SJCRH30 (cell line): ENCODE data around the gene SLC15A4. TPM values are rescaled to one million over a fixed set of nuclear protein-coding genes. Genes with fewer than 3 reads are reported as not detected.
"Not testable (repeated sequence)": the region's sequence is repeated elsewhere in the genome, so short reads cannot be mapped to it uniquely, and the experiment has no call there.

Experiments used
- DNase-seq, 2 experiments: peaks; one replicate each; pipeline ENCODE4 v3.0.0-alpha.2; 2015 to 2020
- H3K27ac ChIP-seq: fragments of 250-450 bp; sonication (Bioruptor Pico); 2 replicates; pipeline ENCODE4 v1.5.1; 2020; ENCODE audit warnings: mild to moderate bottlenecking, moderate library complexity
- H3K27me3 ChIP-seq: fragments of 250-450 bp; sonication (Bioruptor Pico); 2 replicates; pipeline ENCODE4 v1.5.1; 2020; ENCODE audit warnings: mild to moderate bottlenecking, moderate library complexity
- H3K36me3 ChIP-seq: fragments of 250-450 bp; sonication (Bioruptor Pico); 2 replicates; pipeline ENCODE4 v1.5.1; 2020; ENCODE audit warnings: mild to moderate bottlenecking, moderate library complexity
- H3K4me1 ChIP-seq: fragments of 250-450 bp; sonication (Bioruptor Pico); 2 replicates; pipeline ENCODE4 v1.5.1; 2020; ENCODE audit warnings: mild to moderate bottlenecking, moderate library complexity
- H3K4me3 ChIP-seq: fragments of 250-450 bp; sonication (Bioruptor Pico); 2 replicates; pipeline ENCODE4 v1.5.1; 2020; ENCODE audit warnings: mild to moderate bottlenecking, moderate library complexity
- H3K9me3 ChIP-seq: fragments of 250-450 bp; sonication (Bioruptor Pico); replicated peaks from 2 replicates; pipeline ENCODE4 v1.5.1; 2020; ENCODE audit warnings: mild to moderate bottlenecking, moderate library complexity
- total RNA-seq: library from RNA; depleted of rRNA; stranded (reverse); fragments of >200 nt; shearing (Covaris generic); gene quantifications from 2 replicates; pipeline ENCODE4 v1.2.3, GENCODE V29; 2014

SLC15A4 gene
- total RNA-seq, 1 experiment from 2014 or later: 20.6 TPM

GRCh38 chr12:128811806-128812205 lies 12.0 kb downstream of the SLC15A4 start:
- Histone ChIP-seq H3K36me3 (peaks cover 16% of the 10 kb centered on the region; the same call in 1 of the 2 replicates), H3K4me3 (no peak overlapping the region), H3K27ac (no peak overlapping the region), H3K9me3 (no peaks in the 10 kb centered on the region), H3K27me3 (no peaks in the 10 kb centered on the region), H3K4me1 (no peaks in the 10 kb centered on the region)
- no peak for DNase-seq

- Histone ChIP-seq H3K9me3 (no peaks in the 10 kb centered on the region), H3K4me1 (no peaks in the 10 kb centered on the region), H3K4me3 (no peak overlapping the region), H3K36me3 (peaks cover 16% of the 10 kb centered on the region; the same call in 1 of the 2 replicates), H3K27ac (no peak overlapping the region), H3K27me3 (no peaks in the 10 kb centered on the region)
- no peak for DNase-seq
Observed at GRCh38 chr12:128810182-128811127, 13.3 kb downstream of the SLC15A4 start.

- DNase-seq: no peak
- no peak overlapping the region for H3K4me3 ChIP-seq
- no peaks in the 10 kb centered on the region for H3K27me3 ChIP-seq
- H3K27ac ChIP-seq: no peak overlapping the region
- H3K36me3 ChIP-seq: peaks cover 20% of the 10 kb centered on the region; the same call in 1 of the 2 replicates
- no peaks in the 10 kb centered on the region for H3K9me3 ChIP-seq
- H3K4me1 ChIP-seq: no peaks in the 10 kb centered on the region
Observed at GRCh38 chr12:128808651-128809050, 15.1 kb downstream of the SLC15A4 start.

- H3K27me3 ChIP-seq: no peaks in the 10 kb centered on the region
- H3K36me3 ChIP-seq: peaks cover 15% of the 10 kb centered on the region; the same call in 1 of the 2 replicates
- H3K4me1 ChIP-seq: no peaks in the 10 kb centered on the region
- H3K4me3 ChIP-seq: no peak overlapping the region
- DNase-seq: no peak
- H3K9me3 ChIP-seq: no peaks in the 10 kb centered on the region
- H3K27ac ChIP-seq: no peak overlapping the region
Observed at GRCh38 chr12:128807161-128807724, 16.5 kb downstream of the SLC15A4 start.

GRCh38 chr12:128806573-128806972 lies 17.2 kb downstream of the SLC15A4 start:
- Histone ChIP-seq H3K36me3 (peaks cover 15% of the 10 kb centered on the region; the same call in 1 of the 2 replicates), H3K27me3 (no peaks in the 10 kb centered on the region), H3K27ac (no peak overlapping the region), H3K4me1 (no peaks in the 10 kb centered on the region), H3K4me3 (no peak overlapping the region), H3K9me3 (no peaks in the 10 kb centered on the region)
- DNase-seq: no peak

- H3K27ac ChIP-seq, H3K4me3 ChIP-seq, H3K27me3 ChIP-seq, DNase-seq, H3K9me3 ChIP-seq, H3K4me1 ChIP-seq: not testable (repeated sequence)
- peaks cover 18% of the 10 kb centered on the region; the same call in 1 of the 2 replicates for H3K36me3 ChIP-seq
Observed at GRCh38 chr12:128805406-128805805, 18.4 kb downstream of the SLC15A4 start.

GRCh38 chr12:128804762-128805161 lies 19.0 kb downstream of the SLC15A4 start:
- DNase-seq: no peak
- Histone ChIP-seq H3K4me3 (no peak overlapping the region), H3K4me1 (no peaks in the 10 kb centered on the region), H3K9me3 (no peaks in the 10 kb centered on the region), H3K27me3 (no peaks in the 10 kb centered on the region), H3K27ac (no peak overlapping the region), H3K36me3 (peaks cover 22% of the 10 kb centered on the region; the same call in 1 of the 2 replicates)

GRCh38 chr12:128803788-128804187 lies 20.0 kb downstream of the SLC15A4 start:
- Histone ChIP-seq H3K27me3 (no peaks in the 10 kb centered on the region), H3K4me3 (no peak overlapping the region), H3K36me3 (peaks cover 22% of the 10 kb centered on the region; the same call in 1 of the 2 replicates), H3K9me3 (no peaks in the 10 kb centered on the region), H3K27ac (no peak overlapping the region), H3K4me1 (no peaks in the 10 kb centered on the region)
- DNase-seq: no peak

GRCh38 chr12:128802756-128803155 lies 21.0 kb downstream of the SLC15A4 start:
- Histone ChIP-seq H3K27me3 (no peaks in the 10 kb centered on the region), H3K27ac (no peak overlapping the region), H3K9me3 (no peaks in the 10 kb centered on the region), H3K4me3 (no peak overlapping the region), H3K36me3 (peaks cover 18% of the 10 kb centered on the region; the same call in 1 of the 2 replicates), H3K4me1 (no peaks in the 10 kb centered on the region)
- DNase-seq: no peak

- DNase-seq: no peak
- Histone ChIP-seq H3K27me3 (no peaks in the 10 kb centered on the region), H3K4me1 (no peaks in the 10 kb centered on the region), H3K27ac (no peak overlapping the region), H3K4me3 (no peak overlapping the region), H3K9me3 (no peaks in the 10 kb centered on the region), H3K36me3 (peaks cover 17% of the 10 kb centered on the region; the same call in 1 of the 2 replicates)
Observed at GRCh38 chr12:128801879-128802391, 21.8 kb downstream of the SLC15A4 start.

GRCh38 chr12:128800606-128801005 lies 23.2 kb downstream of the SLC15A4 start:
- H3K36me3 ChIP-seq: peaks cover 17% of the 10 kb centered on the region; the same call in 1 of the 2 replicates

GRCh38 chr12:128798571-128799341 lies 25.0 kb downstream of the SLC15A4 start:
- Histone ChIP-seq H3K27ac (no peak overlapping the region), H3K4me1 (no peaks in the 10 kb centered on the region), H3K36me3 (peaks cover 7% of the 10 kb centered on the region; the same call in 1 of the 2 replicates), H3K9me3 (no peaks in the 10 kb centered on the region), H3K27me3 (no peaks in the 10 kb centered on the region), H3K4me3 (no peak overlapping the region)
- no peak for DNase-seq

More at GRCh38 chr12:128800606-128801005, 23.2 kb downstream of the SLC15A4 start:
- DNase-seq: no peak
- H3K27ac ChIP-seq: no peak overlapping the region
- H3K9me3 ChIP-seq: no peaks in the 10 kb centered on the region
- H3K4me1 ChIP-seq: no peaks in the 10 kb centered on the region
- H3K27me3 ChIP-seq: no peaks in the 10 kb centered on the region
- no peak overlapping the region for H3K4me3 ChIP-seq

GRCh38 chr12:128797119-128798118 lies 26.3 kb downstream of the SLC15A4 start:
- no peak for DNase-seq
- H3K4me3 ChIP-seq: no peak overlapping the region
- peaks cover 7% of the 10 kb centered on the region; the same call in 1 of the 2 replicates for H3K36me3 ChIP-seq
- no peaks in the 10 kb centered on the region for H3K27me3 ChIP-seq
- H3K9me3 ChIP-seq: no peaks in the 10 kb centered on the region
- H3K27ac ChIP-seq: no peak overlapping the region
- H3K4me1 ChIP-seq: no peaks in the 10 kb centered on the region
